Measurements from ENCODE around the gene CLNK.
A peak's percentile ranks its signal among the peaks of the same experiment; 100 is the strongest.

CLNK gene
- 0 to 3.4 (median 0) reads per million in 17 experiments for total RNA-seq

GRCh38 chr4:10684631-10685030 is at the start of gene CLNK:
TSS of gene CLNK (minus strand) at chr4:10684768. CDS start at chr4:10667869, 16,899 bp downstream.
- peak in 1 of 4 experiments; percentile 4 for DNase-seq

- DNase-seq = no peak
These were observed 49.0 kb upstream of the CLNK start for GRCh38 chr4:10733481-10734062.

GRCh38 chr4:10732914-10733415 is 48.4 kb upstream of the CLNK start:
- DNase-seq = no peak

GRCh38 chr4:10732235-10732913 is 47.8 kb upstream of the CLNK start:
- DNase-seq = no peak

- no peak for DNase-seq
These were observed 47.1 kb upstream of the CLNK start for GRCh38 chr4:10731690-10732089.

- no peak for DNase-seq
These were observed 46.6 kb upstream of the CLNK start for GRCh38 chr4:10731162-10731561.

GRCh38 chr4:10730590-10730989 is 46.0 kb upstream of the CLNK start:
- DNase-seq = no peak

GRCh38 chr4:10730019-10730418 is 45.5 kb upstream of the CLNK start:
- DNase-seq = no peak

GRCh38 chr4:10729366-10729765 is 44.8 kb upstream of the CLNK start:
- peak in 2 of 4 experiments; percentile 14 to 16 for DNase-seq

- no peak for DNase-seq
These were observed 43.4 kb upstream of the CLNK start for GRCh38 chr4:10728016-10728415.

GRCh38 chr4:10727140-10727880 is 42.7 kb upstream of the CLNK start:
- DNase-seq = no peak

- no peak for DNase-seq
These were observed 38.4 kb upstream of the CLNK start for GRCh38 chr4:10722957-10723356.

GRCh38 chr4:10721616-10722015 is 37.0 kb upstream of the CLNK start:
- no peak for DNase-seq

- no peak for DNase-seq
These were observed 31.6 kb upstream of the CLNK start for GRCh38 chr4:10716163-10716562.

GRCh38 chr4:10715696-10716095 is 31.1 kb upstream of the CLNK start:
- no peak for DNase-seq

- no peak for DNase-seq
These were observed 30.6 kb upstream of the CLNK start for GRCh38 chr4:10715135-10715534.

- DNase-seq = no peak
These were observed 29.0 kb upstream of the CLNK start for GRCh38 chr4:10713591-10713990.

- no peak for DNase-seq
These were observed 21.7 kb upstream of the CLNK start for GRCh38 chr4:10706236-10706635.

GRCh38 chr4:10704430-10704810 is 19.9 kb upstream of the CLNK start:
- DNase-seq = no peak

- DNase-seq = peak in 1 of 4 experiments; percentile 20
These were observed 19.3 kb upstream of the CLNK start for GRCh38 chr4:10703766-10704429.

- no peak for DNase-seq
These were observed 18.6 kb upstream of the CLNK start for GRCh38 chr4:10703156-10703555.

GRCh38 chr4:10701702-10702460 is 17.3 kb upstream of the CLNK start:
- peak in 1 of 4 experiments; percentile 17 for DNase-seq

All from suppressor macrophage (primary cell).